H1 (cell line): Measurements from ENCODE around the gene ELAVL1. TPM values are rescaled to one million over a fixed set of nuclear protein-coding genes. Genes with fewer than 3 reads are reported as not detected.

Experiments
- CTCF ChIA-PET: fragments of 300-600 bp; sonication (Branson Sonifier 250); formaldehyde crosslinking; loops from one replicate; lab custom pipeline; 2021; ENCODE audit not compliant: partially characterized antibody; lab: Charles Lee
- POLR2A ChIA-PET: fragments of 300-600 bp; sonication (Branson Sonifier 250); formaldehyde crosslinking; loops from one replicate; lab custom pipeline; 2021; ENCODE audit warnings: inconsistent platforms; ENCODE audit not compliant: partially characterized antibody; lab: Charles Lee
- DNase-seq, 2 experiments: peaks; one replicate each; pipeline versions ENCODE4 v3.0.0 to v3.0.0-alpha.2; 2010 to 2022; ENCODE audit warnings: low spot score in 2 of 2, low read depth in 1 of 2, mixed read lengths in 1 of 2
- FAIRE-seq: peaks from 2 replicates; lab custom pipeline; 2011; peaks lifted over from hg19 to GRCh38; lab: Jason Lieb, UNC
- H2AFZ ChIP-seq: 2 replicates; pipeline ENCODE4 v1.8.1; 2012; ENCODE audit warnings: low read length, inconsistent platforms
- H2AK5ac ChIP-seq: 2 replicates; pipeline ENCODE4 v1.6.1; 2013; ENCODE audit warnings: low read depth, low read length
- H2BK120ac ChIP-seq: replicated peaks from 2 replicates; pipeline ENCODE3; 2013; ENCODE audit warnings: low read depth, low read length, inconsistent platforms
- H2BK12ac ChIP-seq: 2 replicates; pipeline ENCODE4 v1.6.1; 2013; ENCODE audit warnings: low read depth, low read length
- H2BK15ac ChIP-seq: 2 replicates; pipeline ENCODE4 v1.6.1; 2013; ENCODE audit warnings: low read length
- H2BK20ac ChIP-seq: 2 replicates; pipeline ENCODE4 v1.6.1; 2013; ENCODE audit warnings: low read length
- H2BK5ac ChIP-seq: 2 replicates; pipeline ENCODE4 v1.6.1; 2013; ENCODE audit warnings: low read depth, low read length
- H3K14ac ChIP-seq: 2 replicates; pipeline ENCODE4 v1.6.1; 2013; ENCODE audit warnings: inconsistent platforms; ENCODE audit not compliant: insufficient read length
- H3K18ac ChIP-seq: 2 replicates; pipeline ENCODE4 v1.6.1; 2013; ENCODE audit warnings: low read length; ENCODE audit errors: extremely low read depth
- H3K23ac ChIP-seq: 2 replicates; pipeline ENCODE4 v1.6.1; 2013; ENCODE audit warnings: inconsistent platforms; ENCODE audit not compliant: insufficient read length
- H3K23me2 ChIP-seq: 2 replicates; pipeline ENCODE4 v1.6.1; 2013; ENCODE audit warnings: low read depth, low read length
- H3K27ac ChIP-seq: 2 replicates; pipeline ENCODE4 v1.6.1; 2011; ENCODE audit warnings: low read depth, low read length, inconsistent platforms
- H3K27me3 ChIP-seq, 4 experiments: replicated peaks in 1 of 4; 1 replicate in 1 of 4; 2 replicates in 3 of 4; pipeline versions ENCODE4 v1.6.1 to v1.8.1; 2011 to 2013; ENCODE audit warnings: low read length in 3 of 4, mild to moderate bottlenecking in 3 of 4, inconsistent platforms in 2 of 4, mixed read lengths in 2 of 4, moderate library complexity in 1 of 4; ENCODE audit not compliant: control insufficient read depth in 3 of 4, insufficient read depth in 3 of 4; ENCODE audit errors: extremely low read depth in 1 of 4
- H3K36me3 ChIP-seq, 4 experiments: 2 replicates each; pipeline versions ENCODE4 v1.6.1 to v1.8.1; 2011 to 2013; ENCODE audit warnings: mild to moderate bottlenecking in 4 of 4, low read length in 3 of 4, moderate library complexity in 2 of 4, control low read depth in 1 of 4, inconsistent platforms in 1 of 4; ENCODE audit not compliant: insufficient read depth in 4 of 4, control insufficient read depth in 2 of 4
- H3K4ac ChIP-seq: replicated peaks from 2 replicates; pipeline ENCODE3; 2013; ENCODE audit warnings: low read length, low read depth, mixed read lengths, inconsistent platforms; ENCODE audit not compliant: insufficient read length
- H3K4me1 ChIP-seq, 4 experiments: replicated peaks in 1 of 4; 1 replicate in 1 of 4; 2 replicates in 3 of 4; pipeline versions ENCODE4 v1.6.1 to v1.8.1; 2011 to 2013; ENCODE audit warnings: low read length in 3 of 4, inconsistent platforms in 2 of 4, mixed read lengths in 1 of 4; ENCODE audit not compliant: insufficient read depth in 4 of 4, control insufficient read depth in 3 of 4
- H3K4me2 ChIP-seq, 2 experiments: 2 replicates each; pipeline versions ENCODE4 v1.6.1 to v1.8.1; 2011 to 2013; ENCODE audit warnings: low read depth in 2 of 2, low read length in 2 of 2, control low read depth in 1 of 2, inconsistent platforms in 1 of 2, mild to moderate bottlenecking in 1 of 2; ENCODE audit not compliant: insufficient read depth in 1 of 2
- H3K4me3 ChIP-seq, 4 experiments: fragments of 200-600, 300-600 bp in 1 of 4; sonication (generic), shearing (Covaris generic), sonication (Bioruptor Twin) in 1 of 4; 2 replicates each; pipeline versions ENCODE4 v1.5.1 to v1.8.1; 2011 to 2016; ENCODE audit warnings: low read length in 4 of 4, low read depth in 3 of 4, control low read depth in 2 of 4, inconsistent platforms in 2 of 4, mild to moderate bottlenecking in 2 of 4, mixed read lengths in 1 of 4, moderate library complexity in 1 of 4; ENCODE audit not compliant: insufficient read depth in 2 of 4; ENCODE audit errors: extremely low read depth in 1 of 4
- H3K56ac ChIP-seq: replicated peaks from 2 replicates; pipeline ENCODE3; 2013; ENCODE audit warnings: low read depth, mild to moderate bottlenecking, mixed read lengths, low read length, inconsistent platforms; ENCODE audit not compliant: insufficient read length
- H3K79me1 ChIP-seq: 2 replicates; pipeline ENCODE4 v1.6.1; 2013; ENCODE audit warnings: low read depth, low read length, control low read depth
- H3K79me2 ChIP-seq, 2 experiments: 2 replicates each; pipeline versions ENCODE4 v1.6.1 to v1.8.1; 2012 to 2013; ENCODE audit warnings: low read length in 2 of 2, mild to moderate bottlenecking in 2 of 2, inconsistent platforms in 1 of 2; ENCODE audit not compliant: insufficient read depth in 2 of 2, control insufficient read depth in 1 of 2
- H3K9ac ChIP-seq, 4 experiments: replicated peaks in 1 of 4; 1 replicate in 1 of 4; 2 replicates in 3 of 4; pipeline versions ENCODE4 v1.6.1 to v1.8.1; 2011 to 2013; ENCODE audit warnings: low read depth in 3 of 4, low read length in 3 of 4, control low read depth in 2 of 4, mild to moderate bottlenecking in 2 of 4, moderate library complexity in 2 of 4, inconsistent platforms in 1 of 4; ENCODE audit errors: extremely low read depth in 1 of 4
- H3K9me3 ChIP-seq, 2 experiments: 2 replicates each; pipeline versions ENCODE4 v1.6.1 to v1.8.1; 2012 to 2013; ENCODE audit warnings: mild to moderate bottlenecking in 2 of 2, moderate library complexity in 2 of 2, control low read depth in 1 of 2, inconsistent platforms in 1 of 2, low read depth in 1 of 2, low read length in 1 of 2, mixed read lengths in 1 of 2; ENCODE audit not compliant: insufficient read depth in 2 of 2
- H4K20me1 ChIP-seq, 2 experiments: replicated peaks in 1 of 2; 2 replicates each; pipeline versions ENCODE3 to v1.8.1; 2011 to 2013; ENCODE audit warnings: inconsistent platforms in 2 of 2, low read length in 2 of 2, mild to moderate bottlenecking in 1 of 2; ENCODE audit not compliant: insufficient read depth in 2 of 2, control insufficient read depth in 1 of 2
- H4K5ac ChIP-seq: 2 replicates; pipeline ENCODE4 v1.6.1; 2013; ENCODE audit warnings: low read length, low read depth, mixed read lengths, inconsistent platforms; ENCODE audit not compliant: insufficient read length
- H4K8ac ChIP-seq: 2 replicates; pipeline ENCODE4 v1.8.0; 2013; ENCODE audit warnings: mild to moderate bottlenecking, moderate library complexity, low read length, inconsistent platforms; ENCODE audit not compliant: insufficient read depth; ENCODE audit errors: extremely low read depth
- H4K91ac ChIP-seq: replicated peaks from 2 replicates; pipeline ENCODE3; 2013; ENCODE audit warnings: low read length, mixed read lengths, inconsistent platforms; ENCODE audit not compliant: insufficient read length
- WGBS, 2 experiments: shearing (Covaris generic) in 1 of 2; methylation state at CpG; one replicate each; pipeline versions ENCODE4 v1.1.6 to v1.1.7; 2013 to 2015; ENCODE audit warnings: low lambda C conversion rate in 2 of 2, mixed read lengths in 2 of 2, inconsistent platforms in 1 of 2, low coverage in 1 of 2, missing lambda C conversion rate in 1 of 2; ENCODE audit not compliant: insufficient replicate concordance in 2 of 2, insufficient coverage in 1 of 2, insufficient read length in 1 of 2; ENCODE audit errors: extremely low coverage in 1 of 2, missing lambda C conversion rate in 1 of 2; 5-methylcytosine and 5-hydroxymethylcytosine counted together
- polyA plus RNA-seq, 7 experiments: library from polyadenylated mRNA; depleted of rRNA in 3 of 7; stranded (reverse) in 5 of 7; unstranded in 2 of 7; fragments of >200 nt in 5 of 7; fragments of 200-250 nt in 2 of 7; gene quantifications; 1 replicate in 5 of 7; 2 replicates in 1 of 7; 4 replicates in 1 of 7; pipeline versions ENCODE4 v1.2.1 to v1.2.3, GENCODE V29; 2011 to 2013; ENCODE audit warnings: missing spikeins in 2 of 7, mixed read lengths in 2 of 7
- total RNA-seq: library from RNA; stranded (reverse); fragmentation: NEBNext Ultra II Directional; extraction: Animal tissue kit (Norgen Biotek cat#: 25700); gene quantifications from 2 replicates; pipeline ENCODE4 v1.2.1, GENCODE V29; 2021

Gene ELAVL1
- total and polyA plus RNA-seq, 2 of the 8 experiments (the other 6 are each of a cell fraction or from before 2014, with no cell fraction given): 56.7 to 163 TPM

DNA sequence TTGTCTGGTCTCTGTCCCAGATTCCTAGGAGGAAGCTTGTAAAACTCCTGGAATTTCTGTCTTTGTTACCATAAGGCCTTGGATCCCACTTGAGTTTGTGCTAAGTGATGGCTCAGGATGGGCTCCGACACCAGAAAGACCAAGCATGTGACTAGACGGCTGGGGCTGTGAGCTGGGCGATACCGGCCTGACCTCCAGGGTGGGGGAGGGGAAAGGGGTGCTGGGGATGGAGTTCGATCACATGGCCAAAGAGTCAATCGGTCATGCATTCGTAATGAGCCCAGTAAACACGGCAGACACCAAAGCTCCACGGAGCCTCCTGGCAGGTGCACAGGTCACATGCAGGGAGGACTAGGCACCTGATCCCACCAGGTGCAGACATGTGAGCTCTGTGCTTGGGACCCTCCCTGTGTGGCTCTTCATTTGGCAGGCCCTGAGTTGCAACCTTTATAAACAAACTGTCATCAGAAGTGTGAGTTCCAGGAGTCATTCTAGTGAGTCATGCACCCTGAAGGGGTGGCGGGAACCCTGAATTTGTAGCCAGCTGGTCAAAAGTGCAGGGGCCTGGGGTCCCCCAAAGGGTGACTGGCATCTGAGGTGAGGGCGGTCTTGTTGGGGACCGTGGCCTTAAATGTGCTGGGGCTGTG lies 27.1 kb downstream of the ELAVL1 start:
- H2BK12ac ChIP-seq: no peak overlapping the region
- no peak for DNase-seq
- H3K9ac ChIP-seq: no peak overlapping the region
- no peaks in the 10 kb centered on the region for H3K9me3 ChIP-seq
- peaks cover 19% of the 10 kb centered on the region for H3K79me1 ChIP-seq
- no peak for FAIRE-seq
- no peak overlapping the region for H3K23ac ChIP-seq
- no peak overlapping the region for H2AK5ac ChIP-seq
- H3K4me1 ChIP-seq: no peaks in the 10 kb centered on the region
- no peaks in the 10 kb centered on the region for H3K23me2 ChIP-seq
- peaks cover 27 to 53% of the 10 kb centered on the region in 2 experiments for H4K20me1 ChIP-seq
- no peak overlapping the region for H3K18ac ChIP-seq
- H2BK20ac ChIP-seq: no peak overlapping the region
- ChIA-PET POLR2A (interaction anchor here (1.4 kb wide), 1 partner anchor 34 kb away, joined by 3 read pairs; the partner anchor contains the start of gene TIMM44), CTCF (interaction anchor here (1.2 kb wide), 2 partner anchors 12 to 34 kb away, joined by 3 to 4 read pairs; partner anchors contain the start of gene TIMM44)
- H4K91ac ChIP-seq: no peak overlapping the region
- H3K36me3 ChIP-seq: peaks cover 27 to 80% (median 54%) of the 10 kb centered on the region in 4 experiments
- H2BK5ac ChIP-seq: no peak overlapping the region
- no peaks in the 10 kb centered on the region for H3K27me3 ChIP-seq
- H2BK120ac ChIP-seq: no peak overlapping the region
- no peak overlapping the region for H4K8ac ChIP-seq
- 97% methylated on average over 12 of the region's 12 CpGs; no CpG with 5 or more reads in 1 of the 2 experiments for WGBS, 2 experiments
- H4K5ac ChIP-seq: no peak overlapping the region
- H3K79me2 ChIP-seq: peaks cover 0 to 3% of the 10 kb centered on the region in 2 experiments; a peak in 1 of 4 replicates
- no peak overlapping the region for H2AFZ ChIP-seq
- H3K4me2 ChIP-seq: no peak overlapping the region
- H3K56ac ChIP-seq: no peak overlapping the region
- no peak overlapping the region for H3K4ac ChIP-seq
- H3K4me3 ChIP-seq: no peak overlapping the region
- no peak overlapping the region for H3K14ac ChIP-seq
- no peak overlapping the region for H3K27ac ChIP-seq
- H2BK15ac ChIP-seq: no peak overlapping the region
